ENCODE data around the gene PODXL. TPM values are rescaled to one million over a fixed set of nuclear protein-coding genes. Genes with fewer than 3 reads are reported as not detected.

The PODXL gene
- total RNA-seq, 1 experiment from 2014 or later = 1.6 TPM

DNA sequence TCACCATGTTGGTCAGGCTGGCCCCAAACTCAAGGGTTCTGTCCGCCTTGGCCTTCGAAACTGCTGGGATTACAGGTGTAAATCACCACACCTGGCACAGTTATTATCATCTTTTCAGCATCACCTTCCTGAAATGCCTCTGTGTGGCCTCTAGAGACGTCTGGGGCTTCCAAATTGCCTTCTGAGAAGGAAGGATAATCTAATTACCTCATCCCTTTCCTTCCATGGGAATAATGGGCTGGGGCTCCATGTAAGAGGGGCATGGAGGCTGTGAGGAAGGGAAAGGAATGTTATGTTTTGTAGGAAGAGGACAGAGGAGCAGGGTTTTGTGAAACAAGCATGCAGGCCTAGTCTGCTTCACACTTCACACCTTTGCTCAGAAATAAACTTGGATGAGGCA lies 22.2 kb upstream of the PODXL start:
- DNase-seq (ENCODE audit: unreplicated experiment) = no peak
- Mint-ChIP-seq H3K9me3 (ENCODE audit: unreplicated experiment) (no peaks in the 10 kb centered on the region), H3K27me3 (ENCODE audit: insufficient read depth, unreplicated experiment) (no peaks in the 10 kb centered on the region), H3K27ac (ENCODE audit: low read depth, unreplicated experiment) (no peak overlapping the region), H3K4me3 (ENCODE audit: unreplicated experiment) (no peak overlapping the region), H3K4me1 (ENCODE audit: insufficient read depth, unreplicated experiment) (no peaks in the 10 kb centered on the region), H3K36me3 (ENCODE audit: insufficient read depth, unreplicated experiment) (no peaks in the 10 kb centered on the region)
- BruUV-seq (replicated peaks) = no TSS peak
- CTCF ChIA-PET = interaction anchor here (0.7 kb wide), 1 partner anchor 16 kb away, joined by 4 read pairs; no protein-coding TSS in a partner anchor
- TF ChIP-seq, protein P1, sequence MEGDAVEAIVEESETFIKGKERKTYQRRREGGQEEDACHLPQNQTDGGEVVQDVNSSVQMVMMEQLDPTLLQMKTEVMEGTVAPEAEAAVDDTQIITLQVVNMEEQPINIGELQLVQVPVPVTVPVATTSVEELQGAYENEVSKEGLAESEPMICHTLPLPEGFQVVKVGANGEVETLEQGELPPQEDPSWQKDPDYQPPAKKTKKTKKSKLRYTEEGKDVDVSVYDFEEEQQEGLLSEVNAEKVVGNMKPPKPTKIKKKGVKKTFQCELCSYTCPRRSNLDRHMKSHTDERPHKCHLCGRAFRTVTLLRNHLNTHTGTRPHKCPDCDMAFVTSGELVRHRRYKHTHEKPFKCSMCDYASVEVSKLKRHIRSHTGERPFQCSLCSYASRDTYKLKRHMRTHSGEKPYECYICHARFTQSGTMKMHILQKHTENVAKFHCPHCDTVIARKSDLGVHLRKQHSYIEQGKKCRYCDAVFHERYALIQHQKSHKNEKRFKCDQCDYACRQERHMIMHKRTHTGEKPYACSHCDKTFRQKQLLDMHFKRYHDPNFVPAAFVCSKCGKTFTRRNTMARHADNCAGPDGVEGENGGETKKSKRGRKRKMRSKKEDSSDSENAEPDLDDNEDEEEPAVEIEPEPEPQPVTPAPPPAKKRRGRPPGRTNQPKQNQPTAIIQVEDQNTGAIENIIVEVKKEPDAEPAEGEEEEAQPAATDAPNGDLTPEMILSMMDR (IDR thresholded peaks at IDR 0.05; ENCODE audit: unreplicated experiment) = no peak
- POLR2A ChIA-PET = no interaction called here
- intact Hi-C loops (cut with micrococcal nuclease) = no loop called here

GRCh38 chr7:131574741-131575140 lies 18.3 kb upstream of the PODXL start:
- H3K4me1 Mint-ChIP-seq (ENCODE audit: insufficient read depth, unreplicated experiment) = no peaks in the 10 kb centered on the region
- CTCF ChIA-PET = interaction anchor here (1.2 kb wide), 1 partner anchor 24 kb away, joined by 5 read pairs; no protein-coding TSS in a partner anchor
- H3K27me3 Mint-ChIP-seq (ENCODE audit: insufficient read depth, unreplicated experiment) = no peaks in the 10 kb centered on the region
- TF ChIP-seq, protein P1 (IDR thresholded peaks at IDR 0.05; ENCODE audit: unreplicated experiment) = no peak
- no peak overlapping the region for H3K27ac Mint-ChIP-seq (ENCODE audit: low read depth, unreplicated experiment)
- POLR2A ChIA-PET = no interaction called here
- DNase-seq (ENCODE audit: unreplicated experiment) = peak; percentile 36
- H3K9me3 Mint-ChIP-seq (ENCODE audit: unreplicated experiment) = no peaks in the 10 kb centered on the region
- no peak overlapping the region for H3K4me3 Mint-ChIP-seq (ENCODE audit: unreplicated experiment)
- no peaks in the 10 kb centered on the region for H3K36me3 Mint-ChIP-seq (ENCODE audit: insufficient read depth, unreplicated experiment)
- intact Hi-C loops (cut with micrococcal nuclease) = no loop called here
- no TSS peak for BruUV-seq (replicated peaks)

DNA sequence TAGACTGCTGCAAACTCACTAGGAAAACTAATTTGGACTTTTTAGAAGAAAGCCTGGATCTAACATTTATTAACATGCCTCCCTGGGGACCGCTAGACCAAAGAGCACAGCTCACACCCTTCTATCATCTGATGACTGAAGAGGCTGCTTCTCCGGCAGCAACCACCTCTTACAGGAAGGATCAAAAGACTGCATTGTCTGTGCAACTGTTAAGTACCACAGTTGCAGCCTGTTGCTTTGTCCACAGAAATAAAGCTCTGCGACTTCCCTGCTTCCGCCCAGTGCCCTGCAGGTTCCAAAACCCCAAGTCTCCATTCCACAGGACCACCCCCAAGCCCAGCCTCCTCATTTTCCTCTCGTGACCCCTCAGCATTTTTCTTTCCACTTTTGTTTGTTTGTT lies 14.0 kb upstream of the PODXL start:
- Mint-ChIP-seq H3K27me3 (ENCODE audit: insufficient read depth, unreplicated experiment) (no peaks in the 10 kb centered on the region), H3K4me1 (ENCODE audit: insufficient read depth, unreplicated experiment) (no peaks in the 10 kb centered on the region), H3K36me3 (ENCODE audit: insufficient read depth, unreplicated experiment) (no peaks in the 10 kb centered on the region), H3K27ac (ENCODE audit: low read depth, unreplicated experiment) (no peak overlapping the region), H3K9me3 (ENCODE audit: unreplicated experiment) (no peaks in the 10 kb centered on the region), H3K4me3 (ENCODE audit: unreplicated experiment) (no peak overlapping the region)
- BruUV-seq (replicated peaks) = no TSS peak
- no peak for DNase-seq (ENCODE audit: unreplicated experiment)
- ChIA-PET POLR2A (no interaction called here), CTCF (no interaction called here)
- intact Hi-C loops (cut with micrococcal nuclease) = no loop called here
- TF ChIP-seq, protein P1 (IDR thresholded peaks at IDR 0.05; ENCODE audit: unreplicated experiment) = no peak

DNA sequence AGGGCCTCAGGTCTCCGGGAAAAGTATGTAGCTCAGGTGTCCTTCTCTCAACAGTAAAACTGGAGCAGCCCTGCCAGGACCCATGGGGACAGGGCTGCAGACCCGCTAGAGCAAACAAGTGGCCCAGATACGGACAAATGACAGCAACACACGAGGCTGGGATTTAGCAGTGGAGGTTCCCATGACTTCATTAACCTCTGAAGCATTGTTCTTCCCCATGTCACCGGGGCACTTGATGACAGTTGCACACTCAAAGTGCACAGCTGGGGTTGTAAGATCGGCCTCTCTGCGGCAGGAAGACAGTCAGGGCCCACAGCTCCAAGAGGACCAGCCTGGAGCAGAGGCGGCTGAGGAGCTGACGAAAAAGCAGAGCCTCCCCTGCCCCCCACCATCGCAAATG lies 12.5 kb upstream of the PODXL start:
- no peak for DNase-seq (ENCODE audit: unreplicated experiment)
- BruUV-seq (replicated peaks) = no TSS peak
- no peak overlapping the region for H3K4me3 Mint-ChIP-seq (ENCODE audit: unreplicated experiment)
- no peaks in the 10 kb centered on the region for H3K36me3 Mint-ChIP-seq (ENCODE audit: insufficient read depth, unreplicated experiment)
- intact Hi-C loops (cut with micrococcal nuclease) = no loop called here
- ChIA-PET CTCF (interaction anchor here (0.7 to 1.4 kb wide), 2 partner anchors 62 to 611 kb away, joined by 3 to 6 read pairs; no protein-coding TSS in a partner anchor), POLR2A (no interaction called here)
- no peak overlapping the region for H3K27ac Mint-ChIP-seq (ENCODE audit: low read depth, unreplicated experiment)
- H3K4me1 Mint-ChIP-seq (ENCODE audit: insufficient read depth, unreplicated experiment) = no peaks in the 10 kb centered on the region
- H3K27me3 Mint-ChIP-seq (ENCODE audit: insufficient read depth, unreplicated experiment) = no peaks in the 10 kb centered on the region
- H3K9me3 Mint-ChIP-seq (ENCODE audit: unreplicated experiment) = no peaks in the 10 kb centered on the region
- TF ChIP-seq, protein P1 (IDR thresholded peaks at IDR 0.05; ENCODE audit: unreplicated experiment) = no peak

All from MCF 10A (cell line).